ENCODE measurements around the gene DIS3.

GRCh38 chr13:72716776-72717175, 64.9 kb downstream of the DIS3 start:
- no peak for TF ChIP-seq POU6F1 (CRISPR knock-in tag; IDR thresholded peaks at IDR 0.05; ENCODE audit: borderline replicate concordance, low read depth)
- TF ChIP-seq ZFP3 (CRISPR knock-in tag; IDR thresholded peaks at IDR 0.05): no peak
- TF ChIP-seq ZNF8 (CRISPR knock-in tag; IDR thresholded peaks at IDR 0.05): no peak
- TF ChIP-seq ZNF70 (CRISPR knock-in tag; IDR thresholded peaks at IDR 0.05): no peak
- TF ChIP-seq ARNTL (CRISPR knock-in tag; IDR thresholded peaks at IDR 0.05; ENCODE audit: borderline replicate concordance, low read depth): no peak
- no peak for TF ChIP-seq SNAI2 (CRISPR knock-in tag; IDR thresholded peaks at IDR 0.05)

Data from SK-N-SH treated with all-trans-retinoic acid at 6 μM for 48 hours (cell line).